GM23338 (cell line): ENCODE measurements around the gene TMEM107. TPM values are rescaled to one million over a fixed set of nuclear protein-coding genes. Genes with fewer than 3 reads are reported as not detected.

Experiments
- ATAC-seq: fragments of 200-7000 bp; cut with Tn5 transposase; 3 replicates; pipeline ENCODE4 v1.9.1; 2020
- DNase-seq: peaks from one replicate; pipeline ENCODE4 v3.0.0-alpha.2; 2015; ENCODE audit warnings: low spot score
- H2AFZ ChIP-seq: fragments of 200-600 bp; sonication (generic); 2 replicates; pipeline ENCODE4 v1.8.0; 2016; ENCODE audit warnings: antibody characterized with exemption, mild to moderate bottlenecking, moderate library complexity
- H3F3A ChIP-seq: fragments of 200-600 bp; sonication (generic); replicated peaks from 2 replicates; pipeline ENCODE4 v1.8.0; 2017; ENCODE audit warnings: antibody characterized with exemption, mixed run types, low read depth
- H3K27ac ChIP-seq: fragments of 200-600 bp; sonication (generic); 2 replicates; pipeline ENCODE4 v1.6.1; 2016; ENCODE audit warnings: low read depth
- H3K27me3 ChIP-seq: fragments of 200-600 bp; sonication (generic); 2 replicates; pipeline ENCODE4 v1.8.0; 2016; ENCODE audit warnings: mild to moderate bottlenecking, mixed run types, moderate library complexity; ENCODE audit not compliant: insufficient read depth
- H3K36me3 ChIP-seq: fragments of 200-600 bp; sonication (generic); 2 replicates; pipeline ENCODE4 v1.8.0; 2016; ENCODE audit warnings: mild to moderate bottlenecking; ENCODE audit not compliant: insufficient read depth
- H3K4me1 ChIP-seq: fragments of 200-600 bp; sonication (generic); 2 replicates; pipeline ENCODE4 v1.8.0; 2016; ENCODE audit warnings: mild to moderate bottlenecking, moderate library complexity; ENCODE audit not compliant: insufficient read depth
- H3K4me2 ChIP-seq: fragments of 200-600 bp; sonication (generic); 2 replicates; pipeline ENCODE4 v1.7.1; 2017; ENCODE audit warnings: mixed run types
- H3K4me3 ChIP-seq: fragments of 200-600 bp; sonication (generic); 2 replicates; pipeline ENCODE4 v1.6.1; 2016; ENCODE audit warnings: mixed run types
- H3K79me2 ChIP-seq: fragments of 200-600 bp; sonication (generic); replicated peaks from 2 replicates; pipeline ENCODE4 v1.8.0; 2017; ENCODE audit warnings: mild to moderate bottlenecking; ENCODE audit not compliant: insufficient read depth
- H3K9me2 ChIP-seq: fragments of 200-600 bp; sonication (generic); 2 replicates; pipeline ENCODE4 v1.8.0; 2017; ENCODE audit not compliant: insufficient read depth
- H4K20me1 ChIP-seq: fragments of 200-600 bp; sonication (generic); replicated peaks from 2 replicates; pipeline ENCODE4 v1.8.0; 2017; ENCODE audit warnings: mild to moderate bottlenecking; ENCODE audit not compliant: insufficient read depth
- H3K27ac Mint-ChIP-seq: 2 replicates; pipeline ENCODE4 v1.8.0; 2020; ENCODE audit warnings: inconsistent platforms, mild to moderate bottlenecking, moderate library complexity, mixed read lengths
- H3K27me3 Mint-ChIP-seq: 3 replicates; pipeline ENCODE4 v1.8.0; 2022; ENCODE audit warnings: low read depth, mild to moderate bottlenecking, moderate library complexity, mixed read lengths, inconsistent platforms; ENCODE audit not compliant: insufficient read depth, poor library complexity
- H3K36me3 Mint-ChIP-seq: 3 replicates; pipeline ENCODE4 v1.8.0; 2021; ENCODE audit warnings: low read depth, mild to moderate bottlenecking, inconsistent platforms, moderate library complexity, mixed read lengths
- H3K4me1 Mint-ChIP-seq: 3 replicates; pipeline ENCODE4 v1.8.0; 2020; ENCODE audit warnings: mild to moderate bottlenecking, inconsistent platforms, mixed read lengths
- H3K4me3 Mint-ChIP-seq: 3 replicates; pipeline ENCODE4 v1.8.0; 2021; ENCODE audit warnings: moderate library complexity, mild to moderate bottlenecking, inconsistent platforms, mixed read lengths
- H3K9me3 Mint-ChIP-seq: 3 replicates; pipeline ENCODE4 v1.8.0; 2020; ENCODE audit warnings: moderate library complexity, mild to moderate bottlenecking, inconsistent platforms, mixed read lengths
- CREB1 ChIP-seq: fragments of 250-450 bp; sonication (Bioruptor Pico); IDR thresholded peaks from 2 replicates; pipeline ENCODE4 v1.5.0; 2020; ENCODE audit warnings: low read depth, mild to moderate bottlenecking, moderate library complexity
- EZH2phosphoT487 ChIP-seq: fragments of 200-600 bp; sonication (generic); IDR thresholded peaks from one replicate; pipeline ENCODE4 v1.8.1; 2018; ENCODE audit warnings: antibody characterized with exemption; ENCODE audit not compliant: unreplicated experiment
- JUNB ChIP-seq: IDR thresholded peaks from one replicate; pipeline ENCODE4 v1.6.1; 2016; ENCODE audit warnings: antibody characterized with exemption; ENCODE audit not compliant: unreplicated experiment
- NANOG ChIP-seq: IDR thresholded peaks from 2 replicates; pipeline ENCODE4 v1.6.1; 2016; ENCODE audit warnings: antibody characterized with exemption, borderline replicate concordance
- POLR2AphosphoS5 ChIP-seq: IDR thresholded peaks from 2 replicates; pipeline ENCODE4 v1.6.1; 2016; ENCODE audit warnings: antibody characterized with exemption, low read depth
- polyA plus RNA-seq: library from polyadenylated mRNA; unstranded; fragments of >200 nt; fragmentation: Nextera tagmentation; extraction: Ambion mirVana; gene quantifications from 2 replicates; pipeline ENCODE4 v1.2.1, GENCODE V29; 2016
- total RNA-seq: library from RNA; depleted of rRNA; stranded (reverse); fragments of >200 nt; shearing (Covaris generic); gene quantifications from 2 replicates; pipeline ENCODE4 v1.2.3, GENCODE V29; 2014
- TF ChIP-seq, protein P1 (sequence below): IDR thresholded peaks from one replicate; pipeline ENCODE4 v1.6.1; 2018; ENCODE audit warnings: antibody characterized with exemption; ENCODE audit not compliant: unreplicated experiment
- TF ChIP-seq, protein P2 (sequence below), 2 experiments: fragments of 200-600 bp in 1 of 2; sonication (generic) in 1 of 2; conservative IDR thresholded peaks; 2 replicates each; pipeline versions ENCODE4 v1.5.1 to v1.6.1; 2016 to 2017; ENCODE audit warnings: antibody characterized with exemption in 2 of 2, low read depth in 2 of 2, mild to moderate bottlenecking in 2 of 2, moderate library complexity in 1 of 2

Gene TMEM107
- total and polyA plus RNA-seq, 2 experiments from 2014 or later = 10.8 to 20.4 TPM

DNA sequence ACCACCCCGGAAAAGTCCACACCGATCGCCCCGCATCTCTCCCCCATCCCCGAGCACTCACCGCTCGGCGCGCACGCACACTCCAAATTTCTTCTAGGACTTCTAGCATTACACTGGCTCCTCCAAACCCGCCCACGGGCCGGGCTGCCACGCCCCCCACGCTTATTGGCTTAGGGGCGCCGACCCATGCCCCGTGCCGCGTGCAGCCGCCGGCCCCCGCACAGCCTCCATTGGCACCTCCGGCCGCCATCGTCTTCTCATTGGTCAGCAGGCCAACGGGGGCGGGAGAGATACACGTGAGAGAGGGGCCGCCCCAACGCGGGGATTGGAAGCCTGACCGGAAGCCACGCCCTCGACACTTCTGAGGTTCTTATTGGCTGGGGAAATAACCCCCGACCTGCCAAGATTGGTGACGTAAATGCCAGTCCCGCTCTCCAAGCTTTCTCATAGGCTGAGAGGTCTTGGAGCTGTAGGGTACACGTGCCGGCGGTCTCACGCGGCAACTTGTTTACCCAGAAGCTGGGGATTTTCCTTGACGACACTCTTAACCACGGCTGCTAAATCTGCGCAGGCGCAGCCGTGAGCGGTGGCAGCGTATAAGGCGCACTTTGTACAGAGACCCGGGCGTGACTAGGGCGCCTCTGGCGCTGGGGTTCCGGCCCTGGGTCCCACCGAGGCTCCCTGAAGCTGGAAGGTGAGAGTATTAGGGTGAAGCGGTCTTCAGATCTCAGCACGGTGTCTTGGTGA is 19.8 kb downstream of the TMEM107 start:
- DNase-seq = peak; percentile 100
- Histone ChIP-seq H2AFZ (0 out of 2 replicates have a peak overlapping the region, but pooled peaks have one; percentile 45), H3K4me1 (peaks cover 32% of the 10 kb centered on the region), H3K9me2 (no peaks in the 10 kb centered on the region), H3K4me2 (peak overlapping the region; percentile 100), H3K4me3 (peak overlapping the region; percentile 67), H3K36me3 (peaks cover 5% of the 10 kb centered on the region; the same call in 1 of the 2 replicates), H3K27me3 (no peaks in the 10 kb centered on the region), H3K79me2 (peaks cover 3% of the 10 kb centered on the region; the same call in 1 of the 2 replicates), H4K20me1 (peaks cover 5% of the 10 kb centered on the region), H3F3A (peaks cover 38% of the 10 kb centered on the region; the same call in 1 of the 2 replicates), H3K27ac (peak overlapping the region; percentile 96)
- TF ChIP-seq, protein P1, sequence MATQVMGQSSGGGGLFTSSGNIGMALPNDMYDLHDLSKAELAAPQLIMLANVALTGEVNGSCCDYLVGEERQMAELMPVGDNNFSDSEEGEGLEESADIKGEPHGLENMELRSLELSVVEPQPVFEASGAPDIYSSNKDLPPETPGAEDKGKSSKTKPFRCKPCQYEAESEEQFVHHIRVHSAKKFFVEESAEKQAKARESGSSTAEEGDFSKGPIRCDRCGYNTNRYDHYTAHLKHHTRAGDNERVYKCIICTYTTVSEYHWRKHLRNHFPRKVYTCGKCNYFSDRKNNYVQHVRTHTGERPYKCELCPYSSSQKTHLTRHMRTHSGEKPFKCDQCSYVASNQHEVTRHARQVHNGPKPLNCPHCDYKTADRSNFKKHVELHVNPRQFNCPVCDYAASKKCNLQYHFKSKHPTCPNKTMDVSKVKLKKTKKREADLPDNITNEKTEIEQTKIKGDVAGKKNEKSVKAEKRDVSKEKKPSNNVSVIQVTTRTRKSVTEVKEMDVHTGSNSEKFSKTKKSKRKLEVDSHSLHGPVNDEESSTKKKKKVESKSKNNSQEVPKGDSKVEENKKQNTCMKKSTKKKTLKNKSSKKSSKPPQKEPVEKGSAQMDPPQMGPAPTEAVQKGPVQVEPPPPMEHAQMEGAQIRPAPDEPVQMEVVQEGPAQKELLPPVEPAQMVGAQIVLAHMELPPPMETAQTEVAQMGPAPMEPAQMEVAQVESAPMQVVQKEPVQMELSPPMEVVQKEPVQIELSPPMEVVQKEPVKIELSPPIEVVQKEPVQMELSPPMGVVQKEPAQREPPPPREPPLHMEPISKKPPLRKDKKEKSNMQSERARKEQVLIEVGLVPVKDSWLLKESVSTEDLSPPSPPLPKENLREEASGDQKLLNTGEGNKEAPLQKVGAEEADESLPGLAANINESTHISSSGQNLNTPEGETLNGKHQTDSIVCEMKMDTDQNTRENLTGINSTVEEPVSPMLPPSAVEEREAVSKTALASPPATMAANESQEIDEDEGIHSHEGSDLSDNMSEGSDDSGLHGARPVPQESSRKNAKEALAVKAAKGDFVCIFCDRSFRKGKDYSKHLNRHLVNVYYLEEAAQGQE = no peak
- no peak for TF ChIP-seq NANOG
- TF ChIP-seq, protein P2, sequence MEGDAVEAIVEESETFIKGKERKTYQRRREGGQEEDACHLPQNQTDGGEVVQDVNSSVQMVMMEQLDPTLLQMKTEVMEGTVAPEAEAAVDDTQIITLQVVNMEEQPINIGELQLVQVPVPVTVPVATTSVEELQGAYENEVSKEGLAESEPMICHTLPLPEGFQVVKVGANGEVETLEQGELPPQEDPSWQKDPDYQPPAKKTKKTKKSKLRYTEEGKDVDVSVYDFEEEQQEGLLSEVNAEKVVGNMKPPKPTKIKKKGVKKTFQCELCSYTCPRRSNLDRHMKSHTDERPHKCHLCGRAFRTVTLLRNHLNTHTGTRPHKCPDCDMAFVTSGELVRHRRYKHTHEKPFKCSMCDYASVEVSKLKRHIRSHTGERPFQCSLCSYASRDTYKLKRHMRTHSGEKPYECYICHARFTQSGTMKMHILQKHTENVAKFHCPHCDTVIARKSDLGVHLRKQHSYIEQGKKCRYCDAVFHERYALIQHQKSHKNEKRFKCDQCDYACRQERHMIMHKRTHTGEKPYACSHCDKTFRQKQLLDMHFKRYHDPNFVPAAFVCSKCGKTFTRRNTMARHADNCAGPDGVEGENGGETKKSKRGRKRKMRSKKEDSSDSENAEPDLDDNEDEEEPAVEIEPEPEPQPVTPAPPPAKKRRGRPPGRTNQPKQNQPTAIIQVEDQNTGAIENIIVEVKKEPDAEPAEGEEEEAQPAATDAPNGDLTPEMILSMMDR (conservative IDR thresholded peaks at IDR 0.05; ENCODE audit: low read depth in 2 of 2) = 0 out of 4 replicates have a peak, but pooled peaks of 1 of the 2 experiments have one; percentile 10
- TF ChIP-seq POLR2AphosphoS5 = peak; percentile 75
- TF ChIP-seq CREB1 = peak; percentile 89
- H3K4me1 Mint-ChIP-seq = peaks cover 33% of the 10 kb centered on the region
- H3K4me3 Mint-ChIP-seq = no peak overlapping the region
- H3K27ac Mint-ChIP-seq = no peak overlapping the region
- ATAC-seq = peak; percentile 58
- no peaks in the 10 kb centered on the region; the same call in 2 of the 3 replicates for H3K9me3 Mint-ChIP-seq
- H3K36me3 Mint-ChIP-seq = peaks cover 23% of the 10 kb centered on the region
- peaks cover 35% of the 10 kb centered on the region for H3K27me3 Mint-ChIP-seq

DNA sequence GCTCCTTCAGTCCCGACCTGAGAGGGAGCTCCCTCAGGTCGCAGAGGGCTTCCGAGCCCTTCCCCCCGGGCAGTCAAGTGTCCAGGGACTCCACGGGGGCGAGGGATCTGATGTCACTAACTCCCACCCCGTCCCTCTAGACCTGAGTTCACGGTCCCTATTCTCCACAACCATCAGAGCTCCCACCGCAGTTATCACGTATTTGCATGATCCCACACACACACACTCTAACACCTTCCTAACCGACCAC is 20.3 kb downstream of the TMEM107 start:
- Histone ChIP-seq H3K27me3 (no peaks in the 10 kb centered on the region), H3K36me3 (no peaks in the 10 kb centered on the region), H2AFZ (no peak overlapping the region), H3K27ac (peak overlapping the region; percentile 83), H3K9me2 (no peaks in the 10 kb centered on the region), H3K79me2 (0 out of 2 replicates have a peak, but pooled peaks cover 3% of the 10 kb centered on the region), H3K4me1 (peaks cover 30% of the 10 kb centered on the region), H3F3A (peaks cover 36% of the 10 kb centered on the region; the same call in 1 of the 2 replicates), H3K4me3 (peak overlapping the region; percentile 67), H4K20me1 (peaks cover 2% of the 10 kb centered on the region; the same call in 1 of the 2 replicates), H3K4me2 (peak overlapping the region; percentile 100)
- peaks cover 18% of the 10 kb centered on the region for H3K36me3 Mint-ChIP-seq
- no peaks in the 10 kb centered on the region; the same call in 2 of the 3 replicates for H3K9me3 Mint-ChIP-seq
- DNase-seq (peak; percentile 30), ATAC-seq (no peak)
- no peak overlapping the region for H3K27ac Mint-ChIP-seq
- no peak overlapping the region for H3K4me3 Mint-ChIP-seq
- H3K27me3 Mint-ChIP-seq = peaks cover 36% of the 10 kb centered on the region
- H3K4me1 Mint-ChIP-seq = peaks cover 28% of the 10 kb centered on the region
- TF ChIP-seq POLR2AphosphoS5 (no peak), CREB1 (no peak), JUNB (no peak), EZH2phosphoT487 (no peak)
- TF ChIP-seq, protein P1 = no peak
